ENCODE results near the gene LRWD1.

The LRWD1 gene

DNA sequence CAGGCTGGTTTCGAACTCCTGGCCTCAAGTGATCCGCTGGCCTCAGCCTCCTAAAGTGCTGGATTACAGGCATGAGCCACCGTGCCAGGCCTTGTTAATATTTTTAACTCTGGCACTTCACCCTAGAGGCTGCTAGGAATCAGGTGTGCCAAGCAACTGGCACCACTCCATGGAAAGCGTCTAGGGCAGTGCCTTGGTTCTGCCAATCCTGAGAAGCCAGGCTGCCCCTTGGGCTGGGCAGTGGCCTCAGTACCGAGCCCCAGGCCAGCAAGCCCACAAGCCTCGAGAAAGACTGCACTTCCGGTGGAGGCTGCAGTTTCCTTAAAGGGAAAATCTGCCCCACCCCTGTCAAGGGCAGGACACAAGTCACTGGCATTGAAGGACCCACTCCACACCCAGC is 11.5 kb upstream of the LRWD1 start:
- TF ChIP-seq, protein P1, sequence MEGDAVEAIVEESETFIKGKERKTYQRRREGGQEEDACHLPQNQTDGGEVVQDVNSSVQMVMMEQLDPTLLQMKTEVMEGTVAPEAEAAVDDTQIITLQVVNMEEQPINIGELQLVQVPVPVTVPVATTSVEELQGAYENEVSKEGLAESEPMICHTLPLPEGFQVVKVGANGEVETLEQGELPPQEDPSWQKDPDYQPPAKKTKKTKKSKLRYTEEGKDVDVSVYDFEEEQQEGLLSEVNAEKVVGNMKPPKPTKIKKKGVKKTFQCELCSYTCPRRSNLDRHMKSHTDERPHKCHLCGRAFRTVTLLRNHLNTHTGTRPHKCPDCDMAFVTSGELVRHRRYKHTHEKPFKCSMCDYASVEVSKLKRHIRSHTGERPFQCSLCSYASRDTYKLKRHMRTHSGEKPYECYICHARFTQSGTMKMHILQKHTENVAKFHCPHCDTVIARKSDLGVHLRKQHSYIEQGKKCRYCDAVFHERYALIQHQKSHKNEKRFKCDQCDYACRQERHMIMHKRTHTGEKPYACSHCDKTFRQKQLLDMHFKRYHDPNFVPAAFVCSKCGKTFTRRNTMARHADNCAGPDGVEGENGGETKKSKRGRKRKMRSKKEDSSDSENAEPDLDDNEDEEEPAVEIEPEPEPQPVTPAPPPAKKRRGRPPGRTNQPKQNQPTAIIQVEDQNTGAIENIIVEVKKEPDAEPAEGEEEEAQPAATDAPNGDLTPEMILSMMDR (IDR thresholded peaks at IDR 0.05) = no peak

DNA sequence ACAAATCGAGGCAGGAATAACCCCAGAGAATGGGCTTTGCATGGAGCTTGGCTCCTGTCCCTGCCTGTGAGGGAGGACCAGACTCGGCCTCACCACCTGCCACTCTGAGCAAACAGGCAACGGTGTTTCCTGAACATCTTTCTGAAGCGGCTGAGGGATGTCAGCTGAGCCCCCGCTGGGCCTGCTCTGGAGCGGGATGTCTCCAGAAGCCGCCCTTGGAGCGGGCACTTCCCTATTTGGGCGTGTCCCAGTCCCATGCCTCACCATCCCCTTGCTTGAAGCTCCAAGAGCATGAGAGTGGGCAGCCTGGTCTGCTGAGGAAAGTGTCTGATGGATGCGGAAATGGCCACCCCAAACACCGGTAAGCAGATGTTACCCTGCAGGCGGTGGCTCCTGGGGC is 10.3 kb upstream of the LRWD1 start:
- TF ChIP-seq, protein P1 (IDR thresholded peaks at IDR 0.05) = no peak

DNA sequence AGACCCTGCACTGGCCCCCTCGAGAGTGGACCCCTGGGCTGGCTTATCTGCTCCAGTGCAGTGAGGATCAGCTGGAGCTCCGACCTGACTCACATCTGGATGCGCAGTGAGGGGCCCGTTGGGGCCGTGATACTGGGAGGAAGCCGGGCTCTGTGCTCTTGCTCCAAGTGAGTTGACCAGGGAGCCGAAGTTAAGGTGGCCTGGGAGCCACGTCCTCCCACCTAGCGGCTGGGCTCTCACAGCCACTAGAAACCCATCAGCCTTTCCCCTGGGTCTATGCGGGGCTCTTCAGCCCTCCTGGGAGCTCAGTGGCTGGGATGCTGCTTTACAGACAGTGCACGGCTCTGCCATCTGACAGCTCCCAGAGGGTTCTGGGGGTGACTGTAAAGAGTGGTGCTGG is 9.2 kb upstream of the LRWD1 start:
- TF ChIP-seq, protein P1 (IDR thresholded peaks at IDR 0.05) = no peak

DNA sequence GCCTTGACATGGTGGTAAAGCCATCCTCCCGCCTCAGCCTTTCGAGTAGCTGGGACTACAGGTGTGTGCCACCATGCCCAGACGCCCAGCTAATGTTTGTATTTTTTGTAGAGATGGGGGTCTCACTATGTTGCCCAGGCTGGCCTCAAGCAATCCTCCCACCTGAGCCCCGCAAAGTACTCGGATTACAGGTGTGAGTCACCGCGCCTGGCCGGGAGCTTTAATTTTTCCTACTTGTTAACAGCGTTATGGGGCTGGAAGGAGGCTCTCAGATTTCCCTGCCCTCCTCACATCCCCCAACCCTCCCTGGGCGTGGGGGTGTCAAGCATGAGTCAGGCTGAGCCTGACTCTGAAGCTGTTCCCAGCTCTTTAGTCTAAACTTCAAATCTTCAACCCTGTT is 8.5 kb upstream of the LRWD1 start:
- TF ChIP-seq, protein P1 (IDR thresholded peaks at IDR 0.05) = no peak

DNA sequence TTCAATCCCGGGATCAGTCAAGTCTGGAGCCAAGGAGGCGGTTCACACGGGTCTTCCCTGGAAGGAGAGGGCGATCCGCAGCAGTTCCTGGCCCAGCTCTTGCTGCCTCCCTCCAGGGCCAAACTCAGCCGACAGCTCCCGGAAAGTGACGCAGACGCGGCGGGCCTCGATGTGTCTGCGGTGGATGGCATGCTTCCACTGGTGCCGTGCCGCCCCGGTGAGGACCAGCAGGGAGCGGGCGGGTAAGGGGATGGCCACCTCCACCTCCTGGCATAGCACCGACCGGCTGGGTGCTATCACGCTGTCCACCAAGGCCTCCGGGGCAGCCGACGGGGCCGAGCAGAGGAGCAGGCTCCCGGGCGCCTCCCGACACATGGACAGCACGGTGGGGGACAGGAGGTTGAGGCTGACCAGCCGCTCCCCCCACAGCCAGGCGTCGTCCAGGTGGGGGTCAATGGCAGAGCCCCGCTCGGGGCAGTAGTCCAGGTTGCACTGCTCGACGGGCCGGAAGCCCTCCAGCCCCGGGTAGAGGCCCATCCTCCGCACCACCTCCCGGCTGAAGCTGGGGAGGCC is 7.3 kb upstream of the LRWD1 start:
- TF ChIP-seq, protein P1 (IDR thresholded peaks at IDR 0.05) = no peak

DNA sequence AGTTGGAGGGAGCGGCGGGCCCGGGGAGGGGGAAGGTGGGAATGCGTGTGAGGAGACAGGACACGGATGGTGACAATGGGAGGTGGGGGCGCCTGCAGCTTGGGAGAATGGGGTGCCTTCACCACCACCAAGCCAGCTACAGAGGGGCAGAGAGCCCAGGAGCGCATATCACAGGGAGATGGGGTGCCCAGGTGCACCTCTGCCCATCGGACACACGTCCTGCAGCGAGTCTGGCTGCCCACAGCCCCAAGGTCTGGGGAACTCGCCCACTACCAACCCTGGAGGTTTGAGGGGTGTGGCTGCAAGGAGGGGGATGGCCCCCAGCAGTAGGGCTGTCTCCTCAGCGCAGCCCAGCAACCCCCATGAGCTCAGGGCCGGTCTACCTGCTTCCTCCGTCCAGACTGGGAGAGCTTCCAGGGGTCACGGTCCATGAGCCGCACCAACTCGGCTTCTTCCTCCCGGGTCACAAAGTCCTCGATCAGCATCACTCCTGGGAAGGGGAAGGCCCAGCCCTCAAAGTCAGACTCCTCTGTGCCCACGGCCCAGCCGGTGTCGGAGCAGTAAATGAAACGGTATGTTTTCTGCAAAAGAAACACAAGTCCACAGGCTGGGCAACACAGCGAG is 5.5 kb upstream of the LRWD1 start:
- TF ChIP-seq, protein P1 (IDR thresholded peaks at IDR 0.05) = no peak

DNA sequence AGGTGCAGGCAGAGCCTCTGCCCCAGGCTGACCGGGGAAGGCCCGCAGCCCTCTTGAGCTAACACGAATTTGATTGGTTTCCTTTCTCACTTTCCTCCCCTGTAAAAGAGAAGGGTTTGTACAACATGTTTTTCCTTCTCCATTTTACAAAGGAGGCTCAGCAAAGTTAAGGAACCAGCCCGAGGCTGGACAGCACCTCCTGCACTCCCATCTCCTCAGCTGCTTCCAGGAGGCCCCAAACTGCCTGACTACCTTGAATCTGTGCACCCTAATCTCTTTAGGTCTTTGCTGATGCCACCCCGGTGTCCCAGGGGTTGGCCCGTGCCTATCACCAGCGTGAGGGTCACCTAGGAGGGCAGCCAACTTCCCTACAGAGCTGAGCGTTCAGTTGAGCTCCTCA is 4.3 kb upstream of the LRWD1 start:
- TF ChIP-seq, protein P1 (IDR thresholded peaks at IDR 0.05) = no peak

All from LNCAP (cell line).